SJCRH30 (cell line): ENCODE data around the gene NYAP1. TPM values are rescaled to one million over a fixed set of nuclear protein-coding genes. Genes with fewer than 3 reads are reported as not detected.
"Not testable (repeated sequence)": the region's sequence is repeated elsewhere in the genome, so short reads cannot be mapped to it uniquely, and the experiment has no call there.

Experiments used
- DNase-seq, 2 experiments: peaks; one replicate each; pipeline ENCODE4 v3.0.0-alpha.2; 2015 to 2020
- H3K27ac ChIP-seq: fragments of 250-450 bp; sonication (Bioruptor Pico); 2 replicates; pipeline ENCODE4 v1.5.1; 2020; ENCODE audit warnings: mild to moderate bottlenecking, moderate library complexity
- H3K27me3 ChIP-seq: fragments of 250-450 bp; sonication (Bioruptor Pico); 2 replicates; pipeline ENCODE4 v1.5.1; 2020; ENCODE audit warnings: mild to moderate bottlenecking, moderate library complexity
- H3K36me3 ChIP-seq: fragments of 250-450 bp; sonication (Bioruptor Pico); 2 replicates; pipeline ENCODE4 v1.5.1; 2020; ENCODE audit warnings: mild to moderate bottlenecking, moderate library complexity
- H3K4me1 ChIP-seq: fragments of 250-450 bp; sonication (Bioruptor Pico); 2 replicates; pipeline ENCODE4 v1.5.1; 2020; ENCODE audit warnings: mild to moderate bottlenecking, moderate library complexity
- H3K4me3 ChIP-seq: fragments of 250-450 bp; sonication (Bioruptor Pico); 2 replicates; pipeline ENCODE4 v1.5.1; 2020; ENCODE audit warnings: mild to moderate bottlenecking, moderate library complexity
- H3K9me3 ChIP-seq: fragments of 250-450 bp; sonication (Bioruptor Pico); replicated peaks from 2 replicates; pipeline ENCODE4 v1.5.1; 2020; ENCODE audit warnings: mild to moderate bottlenecking, moderate library complexity
- total RNA-seq: library from RNA; depleted of rRNA; stranded (reverse); fragments of >200 nt; shearing (Covaris generic); gene quantifications from 2 replicates; pipeline ENCODE4 v1.2.3, GENCODE V29; 2014; rRNA removed

The NYAP1 gene
- total RNA-seq = 0.49 and 0.56 TPM in 2 replicates

DNA sequence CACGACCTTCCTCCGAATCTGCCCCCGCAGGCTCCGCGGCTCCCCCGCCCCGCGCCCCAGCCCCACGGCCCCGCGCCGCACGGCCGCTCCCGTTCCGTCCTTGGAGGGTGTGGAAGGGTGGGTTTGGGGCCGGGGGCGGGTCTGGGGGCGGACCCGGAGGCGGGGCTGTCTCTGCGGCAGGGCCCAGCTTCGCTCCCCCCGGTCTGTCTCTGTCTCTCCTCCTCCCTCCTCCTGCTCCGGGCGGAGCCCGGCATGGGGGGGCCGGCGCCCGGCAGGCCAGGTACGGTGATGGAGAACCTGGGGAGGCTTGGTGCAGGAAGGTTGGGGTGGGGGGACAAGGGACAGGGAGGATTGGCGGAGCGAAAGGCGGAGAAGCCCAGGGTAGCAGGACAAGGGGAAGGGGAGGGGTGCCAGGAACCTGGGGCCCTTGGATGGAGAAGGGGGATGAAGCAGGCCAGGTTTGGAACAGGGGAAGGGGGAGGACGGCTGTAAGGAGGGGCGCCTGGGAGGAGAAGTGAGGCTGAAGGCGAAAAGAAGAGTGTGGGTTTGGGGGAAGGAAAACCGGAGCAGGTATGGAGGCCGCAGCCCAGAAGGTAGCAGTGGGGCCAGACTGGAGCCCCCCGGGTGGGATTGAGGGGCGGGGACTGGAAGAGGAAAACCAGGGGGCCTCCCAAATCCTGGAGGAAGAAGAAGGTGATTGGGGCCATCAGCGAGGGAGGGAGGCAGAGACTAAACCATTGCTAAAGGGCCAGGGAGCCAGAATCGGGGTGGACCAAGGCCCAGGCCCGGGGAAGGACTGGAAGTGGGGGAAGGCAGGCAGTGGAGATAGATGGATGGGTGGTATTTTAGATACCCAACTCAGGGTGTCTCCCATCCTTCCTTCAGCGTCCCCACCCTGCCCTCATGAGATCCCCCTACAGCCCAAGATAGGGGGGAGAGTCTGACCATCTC, at the start of gene NYAP1:
Gene NYAP1 (plus strand): TSS at position 206 of the 951 bp plus-strand sequence. CDS start 1,385 bp downstream, outside the sequence.
- peak; percentile 47 to 73 for DNase-seq
- Histone ChIP-seq H3K27me3 (peaks cover 4% of the 10 kb centered on the region; the same call in 1 of the 2 replicates), H3K4me3 (peak within 1 kb of the TSS; percentile 53), H3K27ac (no peak within 1 kb of the TSS), H3K36me3 (no peaks in the 10 kb centered on the region), H3K4me1 (peaks cover 3% of the 10 kb centered on the region; the same call in 1 of the 2 replicates), H3K9me3 (no peaks in the 10 kb centered on the region)

- Histone ChIP-seq H3K27ac (no peak overlapping the region), H3K36me3 (peaks cover 42% of the 10 kb centered on the region), H3K4me3 (no peak overlapping the region), H3K9me3 (no peaks in the 10 kb centered on the region), H3K27me3 (no peaks in the 10 kb centered on the region), H3K4me1 (peaks cover 3% of the 10 kb centered on the region; the same call in 1 of the 2 replicates)
- DNase-seq = no peak
Measured at GRCh38 chr7:100434297-100435144, 49.2 kb upstream of the NYAP1 start.

DNA sequence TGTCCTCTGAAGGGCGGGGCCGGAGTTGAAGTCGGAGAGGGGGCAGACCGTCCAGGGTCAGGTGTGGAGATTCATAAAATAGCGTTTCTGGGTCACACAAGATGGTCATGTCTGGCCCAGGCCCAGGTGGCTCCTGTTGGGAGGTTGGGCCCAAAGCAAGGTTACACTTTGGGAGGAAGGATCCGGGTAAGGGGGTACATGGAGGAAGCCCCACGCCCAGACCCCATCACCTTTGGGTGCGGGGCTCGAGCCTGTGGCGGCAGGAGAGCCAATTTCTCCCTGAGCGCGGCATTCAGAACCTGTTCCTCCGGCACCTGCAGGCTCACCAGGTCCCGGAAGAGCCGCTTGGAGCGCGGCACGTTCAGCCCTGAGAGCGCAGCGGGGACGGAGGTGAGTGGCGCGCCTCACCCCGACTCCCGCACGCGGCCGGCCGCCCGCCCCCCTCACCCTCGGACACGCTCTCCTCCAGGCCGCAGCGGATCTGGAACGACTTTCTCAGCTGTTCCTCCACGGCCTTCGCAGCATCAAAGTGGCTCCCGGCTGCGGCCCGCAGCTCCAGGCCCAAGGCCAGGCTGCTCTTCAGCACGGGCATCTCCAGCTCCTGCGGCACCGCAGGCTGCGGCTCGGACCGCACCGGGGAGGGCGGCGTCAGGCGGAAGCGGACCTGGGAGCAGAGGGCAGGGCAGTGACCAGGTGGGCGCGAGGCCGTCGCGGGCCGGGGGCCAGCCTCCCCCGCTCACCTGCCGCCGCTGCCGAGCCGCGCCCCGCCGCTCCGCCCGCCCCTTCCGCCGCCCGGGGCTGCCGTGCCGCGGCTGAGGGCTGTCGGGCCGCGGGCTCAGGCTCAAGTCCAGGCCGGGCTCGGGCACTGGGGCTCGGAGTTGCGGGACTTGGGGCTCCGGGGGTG, 48.1 kb upstream of the NYAP1 start:
- no peaks in the 10 kb centered on the region for H3K27me3 ChIP-seq
- H3K4me1 ChIP-seq = peaks cover 3% of the 10 kb centered on the region; the same call in 1 of the 2 replicates
- H3K9me3 ChIP-seq = no peaks in the 10 kb centered on the region
- peaks cover 40% of the 10 kb centered on the region for H3K36me3 ChIP-seq
- peak; percentile 50 to 51 for DNase-seq
- peak overlapping the region; percentile 69 for H3K4me3 ChIP-seq
- peak overlapping the region; percentile 37; the same call in 1 of the 2 replicates for H3K27ac ChIP-seq

GRCh38 chr7:100437150-100438100, 46.3 kb upstream of the NYAP1 start:
- H3K9me3 ChIP-seq = no peaks in the 10 kb centered on the region
- H3K27ac ChIP-seq = no peak overlapping the region

GRCh38 chr7:100438172-100438571, 45.6 kb upstream of the NYAP1 start:
- no peaks in the 10 kb centered on the region for H3K27me3 ChIP-seq
- H3K4me3 ChIP-seq = no peak overlapping the region
- H3K4me1 ChIP-seq = peaks cover 3% of the 10 kb centered on the region; the same call in 1 of the 2 replicates
- H3K9me3 ChIP-seq = no peaks in the 10 kb centered on the region
- DNase-seq = no peak
- no peak overlapping the region for H3K27ac ChIP-seq
- H3K36me3 ChIP-seq = peaks cover 20% of the 10 kb centered on the region

More at GRCh38 chr7:100437150-100438100, 46.3 kb upstream of the NYAP1 start:
- Histone ChIP-seq H3K4me3 (no peak overlapping the region), H3K27me3 (no peaks in the 10 kb centered on the region), H3K4me1 (peaks cover 3% of the 10 kb centered on the region; the same call in 1 of the 2 replicates), H3K36me3 (peaks cover 24% of the 10 kb centered on the region)
- no peak for DNase-seq

GRCh38 chr7:100438731-100439130, 45.0 kb upstream of the NYAP1 start:
- not testable (repeated sequence) for H3K27ac ChIP-seq, H3K4me3 ChIP-seq, H3K27me3 ChIP-seq, H3K9me3 ChIP-seq, DNase-seq, H3K4me1 ChIP-seq
- H3K36me3 ChIP-seq = peaks cover 14% of the 10 kb centered on the region

DNA sequence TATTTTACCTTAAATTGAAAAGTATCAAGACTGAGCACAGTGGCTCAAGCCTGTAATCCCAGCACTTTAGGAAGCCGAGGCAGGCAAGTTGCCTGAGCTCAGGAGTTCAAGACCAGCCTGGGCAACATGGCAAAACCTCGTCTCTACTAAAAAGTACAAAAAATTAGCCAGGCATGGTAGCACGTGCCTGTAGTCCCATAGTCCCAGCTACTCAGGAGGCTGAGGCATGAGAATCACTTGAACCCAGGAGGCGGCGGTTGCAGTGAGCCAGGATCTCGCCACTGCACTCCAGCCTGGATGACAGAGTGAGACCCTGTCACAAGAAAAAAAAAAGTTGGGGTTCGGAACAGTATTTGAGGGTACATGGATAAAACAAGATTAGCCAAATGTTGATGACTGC, 44.5 kb upstream of the NYAP1 start:
- not testable (repeated sequence) for H3K27ac ChIP-seq, H3K36me3 ChIP-seq, H3K9me3 ChIP-seq, H3K4me1 ChIP-seq, H3K27me3 ChIP-seq, DNase-seq, H3K4me3 ChIP-seq

DNA sequence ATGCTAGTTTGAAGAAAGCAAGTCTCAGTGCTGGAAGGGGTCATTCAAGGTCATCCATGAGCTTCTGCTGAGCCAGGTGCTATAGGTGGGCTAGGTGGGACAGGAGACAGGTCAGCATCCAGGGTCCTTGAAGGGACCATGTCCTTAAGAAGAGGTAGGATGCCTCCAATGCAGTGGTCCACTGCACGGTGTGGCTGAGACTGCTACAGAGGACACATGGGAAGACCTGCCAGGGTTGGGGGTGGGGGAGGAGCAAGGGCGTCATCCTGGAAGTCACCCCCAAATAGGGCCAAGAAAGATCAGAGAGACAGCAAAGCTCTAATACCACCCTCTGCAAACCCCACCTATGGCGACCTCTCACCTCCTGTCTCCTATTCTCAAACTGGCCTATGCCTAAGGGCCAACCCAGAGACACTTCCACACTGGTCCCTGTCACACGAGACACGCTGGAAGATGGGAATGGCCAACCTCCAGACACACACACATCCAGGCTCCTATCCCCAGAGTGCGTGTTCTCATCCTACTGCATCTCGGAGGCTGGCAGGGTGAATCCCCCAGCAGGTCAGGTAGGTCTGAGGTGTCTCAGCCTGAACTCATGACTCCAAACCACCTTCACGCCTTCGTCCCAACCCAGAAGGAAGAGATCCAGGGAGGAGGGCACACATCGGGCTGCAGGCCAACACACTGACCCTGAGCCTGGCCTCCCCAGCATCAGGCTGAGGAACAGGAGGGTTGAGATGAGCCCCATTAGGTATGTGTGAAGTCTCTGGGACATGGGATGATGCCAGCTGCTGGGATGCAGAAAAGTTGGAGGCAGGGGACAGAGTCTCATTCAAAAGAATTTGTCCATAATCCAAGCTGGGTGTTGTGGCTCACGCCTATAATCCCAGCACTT, 41.8 kb upstream of the NYAP1 start:
- no peaks in the 10 kb centered on the region for H3K36me3 ChIP-seq
- H3K27me3 ChIP-seq = no peaks in the 10 kb centered on the region
- no peaks in the 10 kb centered on the region for H3K9me3 ChIP-seq
- no peak overlapping the region for H3K27ac ChIP-seq
- H3K4me3 ChIP-seq = no peak overlapping the region
- peaks cover 5% of the 10 kb centered on the region; the same call in 1 of the 2 replicates for H3K4me1 ChIP-seq
- no peak for DNase-seq

DNA sequence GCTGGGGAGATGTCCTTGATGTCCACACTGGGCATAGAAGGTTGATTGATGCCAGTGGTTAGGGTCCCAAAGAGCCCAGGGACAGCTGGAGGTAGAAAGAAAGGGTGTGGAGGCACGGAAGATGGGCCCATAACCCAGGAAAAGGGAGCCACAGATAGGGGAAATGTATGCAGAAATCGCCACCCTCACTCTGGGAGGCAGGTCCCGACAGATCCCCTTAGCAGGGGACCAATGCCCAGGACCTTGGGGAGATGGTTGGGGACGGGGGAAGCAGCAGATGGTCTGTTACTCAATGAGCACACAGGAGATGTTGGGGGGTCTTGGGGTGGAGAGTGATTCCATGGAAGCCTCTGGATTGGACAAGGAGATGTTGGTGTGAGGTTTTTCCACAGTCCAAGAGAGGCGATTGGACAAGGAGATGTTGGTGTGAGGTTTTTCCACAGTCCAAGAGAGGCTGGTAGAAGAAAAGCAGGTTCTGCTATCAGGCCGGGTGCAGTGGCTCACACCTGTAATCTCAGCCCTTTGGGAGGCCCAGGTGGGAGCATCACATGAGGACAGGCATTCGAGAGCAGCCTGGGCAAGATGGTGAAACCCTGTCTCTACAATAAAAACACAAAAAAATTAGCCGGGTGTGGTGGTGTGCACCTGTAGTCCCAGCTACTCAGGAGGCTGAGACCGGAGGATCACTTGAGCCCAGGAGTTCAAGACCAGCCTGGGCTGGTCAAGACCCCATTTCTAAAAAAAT, 40.5 kb upstream of the NYAP1 start:
- no peaks in the 10 kb centered on the region for H3K36me3 ChIP-seq
- no peak overlapping the region for H3K4me3 ChIP-seq
- no peak for DNase-seq
- H3K9me3 ChIP-seq = no peaks in the 10 kb centered on the region
- H3K27me3 ChIP-seq = no peaks in the 10 kb centered on the region
- peaks cover 5% of the 10 kb centered on the region; the same call in 1 of the 2 replicates for H3K4me1 ChIP-seq
- no peak overlapping the region for H3K27ac ChIP-seq

DNA sequence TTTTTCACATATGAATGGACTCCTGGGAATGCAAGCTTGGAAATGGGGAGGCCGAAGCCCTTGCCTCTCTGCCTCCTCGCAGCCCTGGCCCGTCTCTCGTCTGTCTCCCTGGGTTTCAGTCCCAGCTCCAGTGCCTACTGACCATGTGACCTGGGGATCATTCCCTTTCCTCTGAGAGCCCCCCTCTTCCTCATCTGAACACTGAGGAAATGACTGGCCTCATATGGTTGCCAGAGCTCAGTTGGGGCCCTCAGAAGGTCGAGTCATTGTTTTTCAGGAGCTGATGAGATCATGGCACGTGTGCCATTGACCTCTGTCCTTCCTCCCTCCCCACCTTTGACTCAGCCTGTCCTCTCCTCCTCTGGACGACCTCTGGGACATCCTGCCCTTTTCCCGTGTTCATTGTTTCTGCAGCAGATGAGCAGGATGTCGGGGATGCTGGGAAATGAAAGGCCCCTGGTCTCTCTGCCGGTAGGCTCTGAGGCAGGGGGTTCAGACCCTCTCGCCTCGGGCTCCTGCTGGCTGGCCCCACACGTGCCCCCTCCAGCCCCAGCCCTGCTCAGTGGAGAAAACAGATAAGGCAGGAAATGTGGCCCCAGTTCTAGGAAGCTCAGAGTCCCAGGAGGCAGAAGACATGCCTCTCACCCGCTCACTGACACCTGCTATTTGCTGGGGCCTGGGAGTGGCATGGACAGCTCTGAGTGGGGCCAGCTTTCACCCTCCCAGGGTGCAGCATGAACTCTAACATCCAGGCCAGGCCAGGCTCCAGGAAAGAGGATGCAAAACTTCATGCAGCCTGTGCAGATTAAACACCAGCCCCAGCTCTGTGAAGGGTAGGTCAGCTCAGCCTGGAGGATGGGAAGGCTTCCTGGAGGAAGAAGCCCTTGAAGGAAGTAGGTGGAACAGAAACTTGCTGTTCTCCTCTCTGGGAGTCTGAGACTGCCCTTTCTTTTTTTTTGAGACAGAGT, 39.1 kb upstream of the NYAP1 start:
- H3K36me3 ChIP-seq = no peaks in the 10 kb centered on the region
- no peaks in the 10 kb centered on the region for H3K27me3 ChIP-seq
- peak in 1 of 2 experiments; percentile 34 for DNase-seq
- H3K27ac ChIP-seq = no peak overlapping the region
- H3K4me3 ChIP-seq = no peak overlapping the region
- peaks cover 5% of the 10 kb centered on the region; the same call in 1 of the 2 replicates for H3K4me1 ChIP-seq
- no peaks in the 10 kb centered on the region for H3K9me3 ChIP-seq

- no peaks in the 10 kb centered on the region for H3K9me3 ChIP-seq
- no peak overlapping the region for H3K4me3 ChIP-seq
- DNase-seq = no peak
- peaks cover 5% of the 10 kb centered on the region; the same call in 1 of the 2 replicates for H3K4me1 ChIP-seq
- no peaks in the 10 kb centered on the region for H3K36me3 ChIP-seq
- no peaks in the 10 kb centered on the region for H3K27me3 ChIP-seq
- H3K27ac ChIP-seq = no peak overlapping the region
Measured at GRCh38 chr7:100446040-100446439, 37.7 kb upstream of the NYAP1 start.
